HCEC 1CT (cell line): ENCODE results near the gene SLC4A5.
"Not testable (repeated sequence)": the region's sequence is repeated elsewhere in the genome, so short reads cannot be mapped to it uniquely, and the experiment has no call there.

ENCODE experiments used
- DNase-seq: peaks from one replicate; pipeline ENCODE4 v3.0.0-alpha.2; 2017

The SLC4A5 gene

DNA sequence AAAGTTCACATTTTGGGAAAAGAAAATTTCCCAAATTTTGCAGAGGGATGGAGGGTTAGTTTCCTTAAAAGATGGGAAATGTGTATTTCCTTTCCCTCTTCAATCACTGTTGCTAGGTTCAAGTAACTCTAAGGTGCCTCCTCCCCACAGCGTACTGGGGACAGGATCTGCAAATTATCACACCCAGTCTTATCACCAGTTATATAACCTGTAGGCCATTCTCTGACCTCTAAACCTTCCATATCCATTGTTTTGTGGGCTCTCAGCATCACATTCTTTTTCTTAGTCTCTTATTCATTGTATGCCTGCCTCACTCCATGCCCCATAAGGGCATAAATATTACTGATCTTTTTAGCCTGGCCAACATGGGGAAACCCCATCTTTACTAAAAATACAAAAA is 148.4 kb downstream of the SLC4A5 start:
- DNase-seq = no peak

DNA sequence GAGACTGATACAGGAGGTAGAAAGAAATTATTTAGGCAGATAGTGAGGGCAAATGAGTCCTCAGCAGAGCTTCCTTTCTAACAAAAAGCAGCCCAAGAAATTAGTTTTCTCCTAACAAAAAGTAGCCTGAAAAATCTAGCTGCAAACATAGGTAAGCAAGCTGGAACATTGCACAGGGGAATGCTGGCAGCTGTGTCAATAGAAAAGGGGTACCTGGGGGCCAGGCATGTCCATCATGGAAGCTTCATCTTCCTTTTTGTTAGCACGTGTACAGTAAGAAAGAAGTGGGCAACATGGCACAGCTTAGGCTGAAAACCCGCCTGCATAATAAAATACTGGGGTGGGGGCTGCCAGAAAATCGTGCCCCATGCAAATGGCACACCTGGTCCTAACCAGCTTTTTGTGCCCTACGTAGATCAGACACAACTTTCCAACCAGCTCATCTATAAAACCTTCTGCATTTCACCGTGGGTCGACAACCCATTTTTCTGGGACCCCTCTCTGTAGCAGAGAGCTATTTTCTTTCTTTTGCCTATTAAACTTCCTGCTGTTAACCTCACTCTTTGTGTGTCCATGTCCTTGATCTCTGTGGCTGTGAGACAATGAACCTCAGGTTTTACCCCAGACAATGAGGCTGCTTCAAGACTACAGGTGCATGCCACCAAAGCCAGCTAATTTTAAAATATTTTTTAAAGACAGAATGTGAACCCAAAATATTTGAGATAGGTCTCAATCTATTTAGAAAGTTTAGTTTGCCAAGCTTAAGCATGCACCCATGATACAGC is 151.4 kb downstream of the SLC4A5 start:
- DNase-seq = no peak

DNA sequence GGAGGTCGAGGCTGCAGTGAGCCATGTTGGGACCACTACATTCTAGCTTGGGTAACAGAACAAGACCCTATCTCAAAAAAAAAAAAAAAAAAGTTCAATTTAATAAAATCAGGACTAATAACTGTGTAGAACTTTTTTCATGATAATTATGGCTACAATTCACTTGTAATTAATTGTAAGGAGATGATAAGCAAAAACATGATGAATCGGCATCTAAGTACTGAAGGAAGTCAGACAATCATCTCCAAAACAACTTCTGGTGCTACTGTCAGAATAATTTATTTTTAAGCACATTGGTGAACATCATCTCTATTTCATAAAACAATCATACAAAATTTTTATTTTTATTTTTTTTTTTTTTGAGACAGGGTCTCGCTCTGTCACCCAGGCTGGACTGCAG is 154.5 kb downstream of the SLC4A5 start:
- DNase-seq = no peak

DNA sequence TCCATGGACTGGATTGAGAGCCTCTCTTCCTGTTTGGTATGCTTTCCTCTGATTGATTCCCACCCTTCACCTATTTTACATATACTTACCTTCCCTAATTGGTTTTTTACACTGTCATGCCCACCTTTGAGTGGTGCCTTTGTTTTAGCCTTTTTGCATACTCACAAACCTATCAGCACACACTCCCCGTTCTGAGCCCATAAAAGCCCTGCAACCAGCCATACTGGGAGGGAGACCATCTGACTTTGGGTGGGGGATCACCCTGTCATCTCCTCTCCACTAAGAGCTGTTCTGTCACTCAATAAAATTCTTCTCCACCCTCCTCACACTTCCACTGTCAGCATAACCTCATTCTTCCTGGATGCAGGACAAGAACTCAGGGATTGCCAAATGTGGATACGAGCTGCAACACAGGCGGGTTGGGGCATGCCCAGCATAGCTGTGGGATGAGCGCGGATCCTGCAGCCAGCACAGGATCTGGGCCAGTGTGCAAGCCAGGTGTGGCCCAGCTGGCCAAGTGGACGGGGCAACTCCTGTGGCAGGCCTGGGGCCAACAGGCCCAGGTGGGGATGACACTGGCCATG is 155.1 kb downstream of the SLC4A5 start:
- peak; percentile 89 for DNase-seq

DNA sequence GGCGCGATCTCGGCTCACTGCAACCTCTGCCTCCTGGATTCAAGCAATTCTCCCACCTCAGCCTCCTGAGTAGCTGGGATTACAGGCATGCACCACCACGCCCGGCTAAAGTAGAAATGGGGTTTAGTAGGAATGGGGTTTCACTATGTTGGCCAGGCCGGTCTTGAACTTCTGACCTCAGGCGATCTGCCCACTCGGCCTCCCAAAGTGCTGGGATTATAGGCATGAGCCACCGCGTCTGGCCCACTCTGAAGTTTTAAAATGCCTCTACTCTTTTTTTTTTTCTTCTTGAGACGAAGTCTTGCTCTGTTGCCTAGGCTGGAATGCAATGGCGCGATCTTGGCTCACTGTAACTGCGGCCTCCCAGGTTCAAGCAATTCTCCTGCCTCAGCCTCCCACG is 156.5 kb downstream of the SLC4A5 start:
- not testable (repeated sequence) for DNase-seq

DNA sequence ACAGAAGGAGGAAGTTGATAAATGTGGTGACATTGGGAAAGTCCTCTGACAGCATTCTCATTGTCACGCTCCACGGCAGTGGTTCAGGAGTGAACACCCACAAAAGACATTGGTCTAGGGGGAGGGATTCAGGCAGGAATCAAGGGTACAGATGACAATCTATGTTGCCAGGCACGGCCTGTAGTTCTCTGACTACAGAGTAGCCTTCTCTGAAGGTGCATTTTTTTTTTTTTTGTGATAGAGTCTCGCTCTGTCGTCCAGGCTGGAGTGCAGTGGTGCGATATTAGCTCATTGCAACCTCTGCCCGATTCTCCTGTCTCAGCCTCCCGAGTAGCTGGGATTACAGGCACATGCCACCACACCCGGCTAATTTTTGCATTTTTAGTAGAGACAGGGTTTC is 157.2 kb downstream of the SLC4A5 start:
- DNase-seq = no peak

DNA sequence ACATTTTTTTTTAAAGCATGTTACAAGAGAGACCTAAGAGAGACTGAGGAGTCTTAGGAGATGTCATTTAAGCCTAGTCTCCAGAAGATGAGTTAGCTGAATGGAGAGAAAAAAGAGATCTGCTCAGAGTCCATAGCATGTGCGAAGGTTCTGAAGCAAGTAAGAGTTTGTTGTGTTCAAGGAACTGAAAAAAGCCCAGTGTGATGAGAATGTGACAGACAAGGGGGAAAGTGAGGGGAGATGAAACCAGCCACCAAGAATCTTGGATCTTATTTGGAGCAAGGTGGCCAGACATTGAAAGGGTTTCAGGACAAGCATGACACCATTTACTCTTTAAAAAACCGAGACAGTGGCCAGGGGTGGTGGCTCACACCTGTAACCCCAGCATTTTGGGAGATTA is 159.3 kb downstream of the SLC4A5 start:
- DNase-seq = no peak

DNA sequence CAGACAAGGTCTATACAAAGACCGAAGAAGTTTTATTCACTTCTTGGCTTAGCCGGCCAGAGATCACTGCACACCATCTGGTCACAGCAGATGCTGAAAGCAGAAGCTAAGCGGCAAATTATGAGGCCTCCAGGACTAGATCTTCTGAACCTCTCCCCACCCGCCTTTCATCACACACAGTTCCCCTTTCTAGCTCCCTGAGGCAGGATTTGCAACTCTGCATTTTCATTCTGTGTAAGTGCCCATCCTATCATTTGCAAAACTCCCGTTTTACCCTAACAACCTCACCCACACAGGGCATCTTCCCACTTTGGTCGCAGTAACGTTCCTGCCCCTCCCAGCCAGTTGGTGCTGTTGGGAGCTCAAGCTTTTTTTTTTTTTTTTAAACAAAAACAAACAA is 161.5 kb downstream of the SLC4A5 start:
- no peak for DNase-seq

DNA sequence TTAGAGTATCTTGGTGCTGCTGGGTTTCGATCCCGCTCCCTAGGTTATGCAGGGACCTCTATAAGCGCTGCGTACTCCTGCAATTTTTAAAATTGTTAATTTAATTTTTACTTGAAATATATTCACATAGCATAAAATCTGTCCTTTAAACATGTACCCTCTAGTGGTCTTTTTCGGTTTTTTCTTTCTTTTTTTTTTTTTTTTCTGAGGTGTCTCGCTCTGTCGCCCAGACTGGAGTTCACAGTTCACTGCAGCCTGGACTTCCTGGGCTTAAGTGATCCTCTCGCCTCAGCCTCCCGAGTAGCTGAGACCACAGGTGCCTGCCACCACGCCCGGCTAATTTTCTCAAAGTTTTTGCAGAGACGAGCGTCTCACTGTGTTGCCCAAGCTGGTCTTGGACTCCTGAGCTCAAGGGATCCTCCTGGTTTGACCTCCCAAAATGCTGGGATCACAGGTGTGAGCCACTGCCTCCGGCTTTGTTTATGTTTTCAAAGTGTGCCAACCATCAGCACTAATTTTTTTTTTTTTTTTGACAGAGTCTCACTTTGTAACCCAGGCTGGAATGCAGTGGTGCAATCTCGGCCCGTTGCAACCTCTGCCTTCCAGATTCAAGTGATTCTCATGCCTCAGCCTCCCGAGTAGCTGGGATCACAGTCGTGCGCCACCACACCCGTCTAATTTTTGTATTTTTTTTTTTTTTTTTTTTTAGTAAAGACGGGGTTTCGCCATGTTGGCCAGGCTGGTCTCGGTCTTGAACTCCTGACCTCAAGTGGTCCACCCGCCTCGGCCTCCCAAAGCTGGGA is 164.0 kb downstream of the SLC4A5 start:
- no peak for DNase-seq

DNA sequence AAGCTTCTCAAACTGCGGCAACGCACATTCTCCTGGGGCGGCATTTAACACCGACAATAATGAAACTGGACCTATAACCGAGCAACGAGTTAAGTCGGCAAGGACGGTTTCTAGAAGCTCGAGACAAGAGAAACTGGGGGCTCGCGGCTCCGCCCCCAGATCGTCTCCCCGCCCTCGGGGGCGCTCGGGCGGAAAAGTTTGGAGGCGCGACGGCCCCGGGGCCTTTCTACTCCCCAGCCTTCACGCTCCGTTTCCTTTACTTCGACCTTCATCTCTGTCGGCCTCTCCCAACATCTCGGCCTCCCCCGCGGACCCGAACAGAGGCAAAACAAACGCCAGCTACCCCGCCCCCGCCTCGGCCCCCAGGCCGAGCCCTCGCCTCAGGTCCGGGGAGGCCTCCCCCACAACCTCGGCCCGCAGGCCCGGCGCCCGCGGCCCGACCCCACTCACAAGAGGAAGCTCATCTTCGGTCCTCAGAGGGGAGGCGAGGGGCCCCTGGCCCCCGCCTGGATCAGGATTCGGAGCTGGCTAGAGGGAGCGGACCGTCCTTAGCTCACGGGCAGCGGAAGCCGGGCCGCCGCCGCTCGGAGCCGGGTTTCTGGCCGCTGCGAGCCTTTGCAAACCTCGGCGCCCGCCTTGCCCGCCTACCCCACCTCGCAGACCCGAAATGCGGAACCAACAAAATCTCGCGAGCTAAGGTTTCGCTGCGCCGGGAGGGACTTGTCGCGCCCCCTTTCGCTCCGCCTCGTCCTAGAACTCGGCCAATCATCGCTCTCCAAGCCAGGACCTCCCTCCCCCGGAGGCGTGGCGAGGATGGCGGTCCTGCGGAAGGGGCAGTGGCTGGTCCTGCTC is 164.8 kb downstream of the SLC4A5 start, which contains the start of gene MOB1A:
Gene MOB1A, minus strand, starts transcription at position 669 of the 852 bp plus-strand sequence. Its CDS starts 205 bp downstream, at position 464.
- peak; percentile 99 for DNase-seq

DNA sequence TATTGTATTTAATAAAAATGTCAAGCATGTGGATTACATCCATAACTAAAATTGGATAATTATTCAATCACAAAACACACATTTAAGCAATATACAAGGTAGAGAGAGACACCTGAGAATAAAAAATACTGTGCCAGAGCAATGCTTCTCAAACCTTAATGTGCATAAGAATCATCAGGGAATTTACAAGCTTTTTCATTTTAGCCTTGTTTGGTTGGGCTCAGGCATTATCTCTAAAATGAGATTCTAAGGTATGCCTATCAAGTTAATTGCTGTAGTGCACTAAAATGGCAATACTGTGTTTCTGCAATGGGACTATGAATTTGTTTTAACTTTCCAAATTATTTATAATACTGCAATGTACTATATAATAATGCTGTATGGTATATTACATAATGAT is 165.5 kb downstream of the SLC4A5 start:
- DNase-seq = no peak

DNA sequence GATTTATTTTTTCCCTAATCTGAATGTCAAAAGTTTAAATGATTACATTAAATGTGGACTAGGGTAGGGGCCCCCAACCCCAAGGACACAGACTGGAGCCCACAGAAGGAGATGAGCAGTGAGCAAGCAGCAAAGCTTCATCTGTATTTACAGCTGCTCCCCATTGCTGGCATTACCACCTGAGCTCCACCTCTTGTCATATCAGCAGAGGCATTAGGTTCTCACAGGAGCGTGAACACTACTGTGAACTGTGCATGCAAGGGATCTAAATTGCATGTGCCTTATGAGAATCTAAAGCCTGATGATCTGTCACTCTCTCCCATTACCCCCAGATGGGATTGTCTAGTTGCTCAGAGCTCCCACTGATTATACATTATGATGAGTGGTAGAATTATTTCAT is 168.3 kb downstream of the SLC4A5 start:
- DNase-seq = no peak

DNA sequence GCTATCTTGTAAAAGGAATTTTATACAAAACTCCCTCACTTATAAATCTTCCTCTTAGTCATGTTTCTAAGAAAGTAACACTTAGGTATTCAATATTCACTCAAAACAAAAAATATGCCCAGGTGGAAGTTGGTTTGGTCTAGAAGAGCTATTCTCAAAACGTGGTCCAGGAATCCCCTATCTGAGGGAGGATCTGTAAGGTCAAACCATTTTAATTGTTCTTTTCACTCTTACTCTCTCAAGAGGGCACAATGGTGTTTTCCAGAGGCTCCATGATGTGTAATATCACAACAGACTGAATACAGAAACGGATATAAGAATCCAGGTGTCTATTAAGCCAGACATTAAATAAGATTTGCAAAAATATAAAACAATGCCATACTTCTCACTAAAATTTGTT is 174.5 kb downstream of the SLC4A5 start:
- DNase-seq = no peak
